Panc1 (cell line): ENCODE results near the gene WDR7. TPM values are rescaled to one million over a fixed set of nuclear protein-coding genes. Genes with fewer than 3 reads are reported as not detected.

ENCODE experiments used
- ATAC-seq: fragments of 200-7000 bp; cut with Tn5 transposase; 2 replicates; pipeline ENCODE4 v1.9.1; 2020; ENCODE audit warnings: mild to moderate bottlenecking, moderate library complexity
- BruUV-seq: library from RNA; stranded (reverse); fragments of 400-500 nt; replicated peaks from 2 replicates; lab custom pipeline; 2021; lab: Mats Ljungman, UMichigan
- CTCF ChIA-PET: fragments of 300-600 bp; sonication (Branson Sonifier 250); formaldehyde crosslinking; loops from one replicate; lab custom pipeline; 2022; ENCODE audit warnings: antibody characterized with exemption; lab: Charles Lee
- POLR2A ChIA-PET: fragments of 300-600 bp; sonication (Branson Sonifier 250); formaldehyde crosslinking; loops from one replicate; lab custom pipeline; 2022; ENCODE audit warnings: antibody characterized with exemption; lab: Charles Lee
- DNase-seq: peaks from one replicate; pipeline ENCODE4 v3.0.0-alpha.2; 2010; ENCODE audit warnings: low read depth, low spot score
- H3K27ac ChIP-seq: 2 replicates; pipeline ENCODE4 v1.5.1; 2011; ENCODE audit warnings: mild to moderate bottlenecking, low read length, inconsistent platforms
- H3K27me3 ChIP-seq: fragments of 200-500 bp; sonication (Bioruptor generic); 2 replicates; pipeline ENCODE4 v1.6.0; 2014; ENCODE audit warnings: low read length, inconsistent platforms; ENCODE audit not compliant: control insufficient read depth, insufficient read depth
- H3K36me3 ChIP-seq: fragments of 200-500 bp; sonication (Bioruptor generic); 2 replicates; pipeline ENCODE4 v1.5.1; 2014; ENCODE audit warnings: inconsistent platforms, mild to moderate bottlenecking, low read length, moderate library complexity; ENCODE audit not compliant: control insufficient read depth, insufficient read depth
- H3K4me1 ChIP-seq: 2 replicates; pipeline ENCODE4 v1.5.1; 2011; ENCODE audit warnings: inconsistent platforms, mild to moderate bottlenecking, low read length, moderate library complexity; ENCODE audit not compliant: control insufficient read depth, insufficient read depth
- H3K4me3 ChIP-seq, 2 experiments: 2 replicates each; pipeline ENCODE4 v1.5.1; 2011 to 2012; ENCODE audit warnings: low read depth in 2 of 2, low read length in 2 of 2, mild to moderate bottlenecking in 2 of 2, inconsistent platforms in 1 of 2, moderate library complexity in 1 of 2
- H3K9me3 ChIP-seq: fragments of 200-500 bp; sonication (Bioruptor generic); 2 replicates; pipeline ENCODE4 v1.5.1; 2014; ENCODE audit warnings: low read depth, mild to moderate bottlenecking, inconsistent platforms, low read length, moderate library complexity; ENCODE audit not compliant: control insufficient read depth, insufficient read depth
- POLR2AphosphoS5 ChIP-seq: IDR thresholded peaks from 2 replicates; pipeline ENCODE4 v1.6.1; 2012; ENCODE audit warnings: mild to moderate bottlenecking, low read depth, low read length, moderate library complexity
- SIN3A ChIP-seq: IDR thresholded peaks from 2 replicates; pipeline ENCODE4 v1.6.1; 2012; ENCODE audit warnings: low read depth, mild to moderate bottlenecking, low read length, moderate library complexity, borderline replicate concordance; ENCODE audit not compliant: insufficient read depth
- TCF7L2 ChIP-seq: IDR thresholded peaks from 2 replicates; pipeline ENCODE4 v1.6.1; 2011; ENCODE audit warnings: mild to moderate bottlenecking, low read depth, low read length, inconsistent platforms
- in situ Hi-C: cut with HindIII; loops from 2 replicates; pipeline ENCODE4 v1.10.0; 2016; ENCODE audit warnings: low sequenced_read_pairs, low pct_unique_long_range_greater_than_20kb
- intact Hi-C: fragments of 100-400 bp; cut with micrococcal nuclease; formaldehyde crosslinking; loops from one replicate; pipeline ENCODE4 v1.10.0; 2022; ENCODE audit not compliant: unreplicated experiment
- total RNA-seq: library from RNA; stranded (reverse); gene quantifications from one replicate; pipeline ENCODE4 v1.2.1, GENCODE V29; 2021; ENCODE audit not compliant: unreplicated experiment
- TF ChIP-seq, protein P1 (sequence below): fragments of 450-650 bp; IDR thresholded peaks from 2 replicates; pipeline ENCODE4 v1.5.1; 2017; ENCODE audit warnings: mild to moderate bottlenecking
- TF ChIP-seq, protein P2 (sequence below), 2 experiments: IDR thresholded peaks; 2 replicates each; pipeline ENCODE4 v1.6.1; 2011 to 2012; ENCODE audit warnings: low read depth in 2 of 2, control low read depth in 1 of 2, low read length in 1 of 2, mild to moderate bottlenecking in 1 of 2, moderate library complexity in 1 of 2; ENCODE audit not compliant: insufficient read depth in 1 of 2

Gene WDR7
- total RNA-seq, 1 experiment from 2014 or later: 12.3 TPM

DNA sequence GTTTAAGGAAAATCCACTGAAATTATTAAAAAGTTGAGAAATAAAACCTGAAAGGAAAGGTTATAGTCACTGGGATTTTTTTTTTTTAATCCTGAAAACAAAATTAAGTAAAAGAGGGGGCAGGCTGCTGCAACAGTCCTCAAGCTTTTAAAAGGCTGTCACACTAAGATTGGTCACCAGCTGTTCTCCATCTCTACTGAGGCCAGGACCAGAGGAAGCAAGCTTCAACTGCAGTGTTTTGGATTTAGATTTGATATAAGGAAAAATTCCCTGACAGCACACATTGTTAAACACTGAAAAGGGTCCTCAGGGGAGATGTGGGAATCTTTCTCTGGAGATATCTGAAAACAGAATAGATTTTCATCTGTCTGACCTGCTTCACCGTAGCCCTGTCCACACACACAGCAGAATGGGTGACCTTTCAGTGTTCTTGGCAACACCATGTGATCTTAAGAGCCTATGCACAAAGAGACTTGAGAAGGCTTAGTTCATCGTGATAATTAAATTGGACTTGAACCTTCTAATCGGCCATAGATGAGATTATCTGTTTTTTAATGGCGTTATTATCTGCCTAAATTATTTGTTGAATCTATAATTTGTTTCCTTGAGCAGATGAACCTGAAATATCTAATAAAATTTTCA is 363.7 kb downstream of the WDR7 start:
- intact Hi-C loops: no loop called here
- Histone ChIP-seq H3K4me3 (no peak overlapping the region), H3K9me3 (no peaks in the 10 kb centered on the region), H3K27me3 (no peaks in the 10 kb centered on the region), H3K27ac (no peak overlapping the region), H3K36me3 (no peaks in the 10 kb centered on the region), H3K4me1 (no peaks in the 10 kb centered on the region)
- no peak for ATAC-seq
- in situ Hi-C loops: no loop called here
- DNase-seq: no peak
- no TSS peak for BruUV-seq
- TF ChIP-seq TCF7L2: no peak
- TF ChIP-seq, protein P1, sequence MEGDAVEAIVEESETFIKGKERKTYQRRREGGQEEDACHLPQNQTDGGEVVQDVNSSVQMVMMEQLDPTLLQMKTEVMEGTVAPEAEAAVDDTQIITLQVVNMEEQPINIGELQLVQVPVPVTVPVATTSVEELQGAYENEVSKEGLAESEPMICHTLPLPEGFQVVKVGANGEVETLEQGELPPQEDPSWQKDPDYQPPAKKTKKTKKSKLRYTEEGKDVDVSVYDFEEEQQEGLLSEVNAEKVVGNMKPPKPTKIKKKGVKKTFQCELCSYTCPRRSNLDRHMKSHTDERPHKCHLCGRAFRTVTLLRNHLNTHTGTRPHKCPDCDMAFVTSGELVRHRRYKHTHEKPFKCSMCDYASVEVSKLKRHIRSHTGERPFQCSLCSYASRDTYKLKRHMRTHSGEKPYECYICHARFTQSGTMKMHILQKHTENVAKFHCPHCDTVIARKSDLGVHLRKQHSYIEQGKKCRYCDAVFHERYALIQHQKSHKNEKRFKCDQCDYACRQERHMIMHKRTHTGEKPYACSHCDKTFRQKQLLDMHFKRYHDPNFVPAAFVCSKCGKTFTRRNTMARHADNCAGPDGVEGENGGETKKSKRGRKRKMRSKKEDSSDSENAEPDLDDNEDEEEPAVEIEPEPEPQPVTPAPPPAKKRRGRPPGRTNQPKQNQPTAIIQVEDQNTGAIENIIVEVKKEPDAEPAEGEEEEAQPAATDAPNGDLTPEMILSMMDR: no peak
- TF ChIP-seq, protein P2, sequence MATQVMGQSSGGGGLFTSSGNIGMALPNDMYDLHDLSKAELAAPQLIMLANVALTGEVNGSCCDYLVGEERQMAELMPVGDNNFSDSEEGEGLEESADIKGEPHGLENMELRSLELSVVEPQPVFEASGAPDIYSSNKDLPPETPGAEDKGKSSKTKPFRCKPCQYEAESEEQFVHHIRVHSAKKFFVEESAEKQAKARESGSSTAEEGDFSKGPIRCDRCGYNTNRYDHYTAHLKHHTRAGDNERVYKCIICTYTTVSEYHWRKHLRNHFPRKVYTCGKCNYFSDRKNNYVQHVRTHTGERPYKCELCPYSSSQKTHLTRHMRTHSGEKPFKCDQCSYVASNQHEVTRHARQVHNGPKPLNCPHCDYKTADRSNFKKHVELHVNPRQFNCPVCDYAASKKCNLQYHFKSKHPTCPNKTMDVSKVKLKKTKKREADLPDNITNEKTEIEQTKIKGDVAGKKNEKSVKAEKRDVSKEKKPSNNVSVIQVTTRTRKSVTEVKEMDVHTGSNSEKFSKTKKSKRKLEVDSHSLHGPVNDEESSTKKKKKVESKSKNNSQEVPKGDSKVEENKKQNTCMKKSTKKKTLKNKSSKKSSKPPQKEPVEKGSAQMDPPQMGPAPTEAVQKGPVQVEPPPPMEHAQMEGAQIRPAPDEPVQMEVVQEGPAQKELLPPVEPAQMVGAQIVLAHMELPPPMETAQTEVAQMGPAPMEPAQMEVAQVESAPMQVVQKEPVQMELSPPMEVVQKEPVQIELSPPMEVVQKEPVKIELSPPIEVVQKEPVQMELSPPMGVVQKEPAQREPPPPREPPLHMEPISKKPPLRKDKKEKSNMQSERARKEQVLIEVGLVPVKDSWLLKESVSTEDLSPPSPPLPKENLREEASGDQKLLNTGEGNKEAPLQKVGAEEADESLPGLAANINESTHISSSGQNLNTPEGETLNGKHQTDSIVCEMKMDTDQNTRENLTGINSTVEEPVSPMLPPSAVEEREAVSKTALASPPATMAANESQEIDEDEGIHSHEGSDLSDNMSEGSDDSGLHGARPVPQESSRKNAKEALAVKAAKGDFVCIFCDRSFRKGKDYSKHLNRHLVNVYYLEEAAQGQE (IDR thresholded peaks at IDR 0.05; ENCODE audit: insufficient read depth in 1 of 2, low read depth in 2 of 2, low read length in 1 of 2): no peak
- no peak for TF ChIP-seq POLR2AphosphoS5
- TF ChIP-seq SIN3A: no peak
- CTCF ChIA-PET: no interaction called here
- POLR2A ChIA-PET: no interaction called here

DNA sequence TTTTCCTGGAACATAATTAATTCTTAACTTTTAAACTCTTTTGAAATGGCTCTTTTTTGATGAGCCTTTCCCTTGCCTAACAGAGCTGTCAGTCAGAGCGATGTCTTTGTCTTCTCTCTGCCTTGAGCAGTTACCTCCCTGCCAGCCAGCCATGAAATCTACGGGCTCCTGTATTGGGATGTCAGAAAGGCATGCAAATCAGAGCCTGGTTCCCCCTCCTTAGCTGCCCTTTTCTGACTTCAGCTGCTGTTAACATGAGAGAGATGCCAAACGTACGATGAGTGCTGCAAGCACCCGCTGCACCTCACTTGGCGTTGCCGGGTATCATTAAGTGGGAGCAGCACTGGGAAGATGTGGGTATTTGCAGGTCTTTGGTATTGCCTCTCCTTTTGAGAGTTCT is 364.3 kb downstream of the WDR7 start:
- intact Hi-C loops: no loop called here

More for the DNA sequence above, 364.3 kb downstream of the WDR7 start:
- no peak for DNase-seq
- no peak for ATAC-seq
- no peaks in the 10 kb centered on the region for H3K36me3 ChIP-seq
- H3K4me3 ChIP-seq: no peak overlapping the region
- no peaks in the 10 kb centered on the region for H3K27me3 ChIP-seq
- H3K27ac ChIP-seq: no peak overlapping the region
- BruUV-seq: no TSS peak
- ChIA-PET CTCF (no interaction called here), POLR2A (no interaction called here)
- no peaks in the 10 kb centered on the region for H3K4me1 ChIP-seq
- TF ChIP-seq, protein P1: no peak
- TF ChIP-seq SIN3A (no peak), TCF7L2 (no peak), POLR2AphosphoS5 (no peak)
- TF ChIP-seq, protein P2 (IDR thresholded peaks at IDR 0.05; ENCODE audit: insufficient read depth in 1 of 2, low read depth in 2 of 2, low read length in 1 of 2): no peak
- in situ Hi-C loops: no loop called here
- H3K9me3 ChIP-seq: no peaks in the 10 kb centered on the region
